Activated T-helper 17 cell treated with anti-CD3 and anti-CD28 coated beads, Interleukin-2, amount 50 U/mL, for 72 hours (primary cell): ENCODE results near the gene PRAMEF7. TPM values are rescaled to one million over a fixed set of nuclear protein-coding genes. Genes with fewer than 3 reads are reported as not detected.
"Not testable (repeated sequence)": the region's sequence is repeated elsewhere in the genome, so short reads cannot be mapped to it uniquely, and the experiment has no call there.

Experiments
- ATAC-seq: fragments of 150-1000 bp; cut with Tn5 transposase; replicated peaks from 2 replicates; pipeline ENCODE4 v1.10.0; 2021; ENCODE audit warnings: mild to moderate bottlenecking, moderate library complexity
- H3K27ac Mint-ChIP-seq: one replicate; pipeline ENCODE4 v1.8.0; 2022; ENCODE audit warnings: mixed read lengths
- H3K27me3 Mint-ChIP-seq: one replicate; pipeline ENCODE4 v1.8.0; 2022; ENCODE audit warnings: mixed read lengths
- H3K36me3 Mint-ChIP-seq: one replicate; pipeline ENCODE4 v1.8.0; 2022; ENCODE audit warnings: low read depth, mild to moderate bottlenecking, mixed read lengths
- H3K4me1 Mint-ChIP-seq: one replicate; pipeline ENCODE4 v1.8.0; 2022; ENCODE audit warnings: mixed read lengths
- H3K4me3 Mint-ChIP-seq: one replicate; pipeline ENCODE4 v1.8.0; 2022; ENCODE audit warnings: mild to moderate bottlenecking, mixed read lengths
- H3K9me3 Mint-ChIP-seq: one replicate; pipeline ENCODE4 v1.8.0; 2022; ENCODE audit warnings: mixed read lengths
- total RNA-seq, 2 donors: library from RNA; stranded (reverse); gene quantifications; one replicate each; pipeline ENCODE4 v1.2.3, GENCODE V29; 2022

PRAMEF7 gene
- not detected for total RNA-seq

DNA sequence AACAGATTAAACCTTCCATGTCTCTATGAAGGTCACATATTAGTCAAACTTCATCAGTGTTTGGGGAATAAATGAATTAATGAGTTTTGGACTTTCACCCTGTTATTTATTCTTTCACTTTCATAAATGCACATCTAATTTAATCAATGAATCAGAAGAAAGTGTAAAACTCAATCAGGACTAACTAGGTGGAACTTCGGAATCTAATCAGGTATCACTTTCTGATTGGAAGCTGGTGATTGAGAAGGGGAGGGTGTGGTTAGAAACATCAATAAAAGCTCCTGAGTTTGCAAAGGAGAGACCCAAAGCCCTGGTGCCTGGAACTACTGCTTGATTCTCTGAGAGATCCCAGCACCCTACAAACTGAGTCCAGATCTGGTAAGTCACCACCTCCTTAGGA is at the start of gene PRAMEF7:
PRAMEF7 (plus strand) TSS at position 301 of the 400 bp plus-strand sequence. CDS start 1,083 bp downstream, outside the sequence.
- ATAC-seq, H3K4me1 Mint-ChIP-seq, H3K27me3 Mint-ChIP-seq, H3K4me3 Mint-ChIP-seq, H3K9me3 Mint-ChIP-seq, H3K36me3 Mint-ChIP-seq, H3K27ac Mint-ChIP-seq: not testable (repeated sequence)

DNA sequence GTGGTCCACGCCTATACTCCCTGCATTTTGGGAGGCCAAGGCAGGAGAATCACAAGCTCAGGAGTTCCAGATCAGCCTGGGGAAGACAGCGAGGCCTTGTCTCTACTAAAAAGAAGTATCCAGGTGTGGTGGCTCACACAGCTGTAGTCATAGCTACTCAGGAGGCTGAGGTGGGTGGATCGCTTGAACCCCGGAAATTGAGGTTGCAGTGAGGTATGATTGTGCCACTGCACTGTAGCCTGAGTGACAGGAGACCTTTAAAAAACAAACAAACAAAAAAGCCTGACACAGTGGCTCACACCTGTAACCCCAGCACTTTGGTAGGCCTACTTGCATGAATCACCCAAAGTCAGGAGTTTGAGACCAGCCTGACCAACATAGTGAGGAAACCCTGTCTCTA is 38.0 kb upstream of the PRAMEF7 start:
- not testable (repeated sequence) for H3K9me3 Mint-ChIP-seq, H3K27me3 Mint-ChIP-seq, H3K27ac Mint-ChIP-seq, H3K4me1 Mint-ChIP-seq, H3K4me3 Mint-ChIP-seq, H3K36me3 Mint-ChIP-seq, ATAC-seq

DNA sequence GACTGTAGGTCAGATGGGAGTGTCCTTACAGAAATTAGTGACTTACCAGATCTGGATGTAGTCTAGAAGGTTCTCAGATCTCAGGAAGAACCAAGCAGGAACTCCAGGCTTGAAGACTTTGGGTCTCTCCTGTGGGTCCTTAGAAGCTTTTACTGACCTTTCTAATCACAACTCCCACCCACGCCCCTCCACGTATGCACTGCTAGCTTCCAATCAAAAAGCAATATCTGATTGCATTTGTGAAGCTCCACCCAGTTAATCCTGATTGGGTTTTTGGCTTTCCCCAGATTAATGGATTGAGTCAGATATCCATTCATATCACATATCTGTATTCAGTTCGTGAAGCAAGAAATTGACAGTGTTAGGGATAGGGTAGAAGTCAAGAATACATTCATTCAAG is 30.3 kb upstream of the PRAMEF7 start, which contains the start of gene PRAMEF4:
PRAMEF4 (minus strand) TSS at position 101 of the 400 bp plus-strand sequence. CDS start 2,807 bp downstream, outside the sequence.
- H3K36me3 Mint-ChIP-seq, ATAC-seq, H3K9me3 Mint-ChIP-seq, H3K4me3 Mint-ChIP-seq, H3K4me1 Mint-ChIP-seq, H3K27ac Mint-ChIP-seq, H3K27me3 Mint-ChIP-seq: not testable (repeated sequence)

DNA sequence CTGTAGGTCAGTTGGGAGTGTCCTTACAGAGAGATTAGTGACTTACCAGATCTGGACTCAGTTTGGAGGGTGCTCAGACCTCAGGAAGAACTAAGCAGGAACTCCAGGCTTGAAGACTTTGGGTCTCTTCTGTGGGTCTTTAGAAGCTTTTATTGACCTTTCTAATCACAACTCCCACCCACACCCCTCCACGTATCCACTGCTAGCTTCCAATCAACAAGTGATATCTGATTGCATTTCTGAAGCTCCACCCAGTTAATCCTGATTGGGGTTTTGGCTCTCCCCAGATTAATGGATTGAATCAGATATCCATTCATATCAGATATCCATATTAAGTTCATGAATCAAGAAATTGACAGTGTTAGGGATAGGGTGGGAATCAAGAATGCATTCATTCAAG is 18.2 kb upstream of the PRAMEF7 start, which contains the start of gene PRAMEF10:
PRAMEF10 (minus strand) TSS at position 101 of the 400 bp plus-strand sequence. CDS start 2,423 bp downstream, outside the sequence.
- not testable (repeated sequence) for H3K36me3 Mint-ChIP-seq, H3K27ac Mint-ChIP-seq, H3K4me1 Mint-ChIP-seq, ATAC-seq, H3K9me3 Mint-ChIP-seq, H3K4me3 Mint-ChIP-seq, H3K27me3 Mint-ChIP-seq

DNA sequence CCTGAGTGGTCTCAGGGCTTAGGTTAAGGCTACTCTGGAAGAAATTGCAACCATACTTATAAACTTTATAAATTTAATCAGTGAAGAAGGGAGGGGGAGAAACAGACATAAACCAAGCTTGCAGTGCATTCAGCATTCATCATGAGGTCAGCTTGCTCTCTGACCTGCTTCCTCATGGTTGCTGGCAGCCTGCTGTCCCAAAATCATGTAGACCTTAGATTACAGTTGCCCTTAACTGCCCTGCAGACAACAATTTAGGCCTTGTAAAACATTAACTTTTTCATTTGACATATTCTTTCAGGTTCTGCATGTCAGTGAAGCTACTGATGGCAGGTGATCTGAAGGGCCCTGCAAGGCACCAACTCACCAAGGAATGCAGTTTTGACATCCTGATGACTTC is 17.2 kb upstream of the PRAMEF7 start:
- not testable (repeated sequence) for H3K4me1 Mint-ChIP-seq, H3K9me3 Mint-ChIP-seq, ATAC-seq, H3K4me3 Mint-ChIP-seq, H3K27ac Mint-ChIP-seq, H3K27me3 Mint-ChIP-seq, H3K36me3 Mint-ChIP-seq

DNA sequence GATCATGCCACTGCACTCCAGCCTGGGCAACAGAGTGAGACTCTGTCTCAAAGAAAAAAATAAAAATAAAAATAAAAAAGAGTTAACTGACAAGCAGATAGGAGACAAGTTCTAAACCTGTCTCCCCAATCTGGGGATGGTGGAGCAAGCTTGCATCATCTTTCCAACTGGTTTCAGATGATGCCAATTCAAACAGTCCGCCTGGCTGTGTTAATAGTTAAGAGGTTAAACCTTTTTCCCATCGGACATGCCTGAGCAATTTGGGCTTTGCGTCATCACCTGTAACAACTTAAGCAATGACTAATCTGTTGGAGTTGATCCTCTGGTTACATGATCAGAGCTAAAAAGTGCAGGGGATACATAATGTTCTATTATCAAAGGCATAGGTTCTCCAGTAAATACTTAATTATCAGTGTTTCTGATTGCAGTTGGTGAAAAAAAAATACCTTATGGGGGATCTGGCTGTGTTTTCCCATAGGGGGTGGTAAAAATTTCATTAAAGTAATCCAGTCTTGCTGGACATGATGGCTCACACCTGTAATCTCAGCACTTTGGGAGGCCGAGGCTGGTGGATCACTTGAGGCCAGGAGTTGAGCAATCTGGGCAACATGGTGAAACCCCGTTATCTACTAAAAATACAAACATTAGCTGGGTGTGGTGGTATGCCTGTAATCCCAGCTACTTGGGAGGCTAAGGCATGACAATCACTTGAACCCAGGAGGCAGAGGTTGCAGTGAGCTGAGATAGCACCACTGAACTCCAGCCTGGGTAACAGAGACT is 12.4 kb upstream of the PRAMEF7 start:
- not testable (repeated sequence) for H3K9me3 Mint-ChIP-seq, H3K4me3 Mint-ChIP-seq, ATAC-seq, H3K36me3 Mint-ChIP-seq, H3K4me1 Mint-ChIP-seq, H3K27me3 Mint-ChIP-seq, H3K27ac Mint-ChIP-seq

DNA sequence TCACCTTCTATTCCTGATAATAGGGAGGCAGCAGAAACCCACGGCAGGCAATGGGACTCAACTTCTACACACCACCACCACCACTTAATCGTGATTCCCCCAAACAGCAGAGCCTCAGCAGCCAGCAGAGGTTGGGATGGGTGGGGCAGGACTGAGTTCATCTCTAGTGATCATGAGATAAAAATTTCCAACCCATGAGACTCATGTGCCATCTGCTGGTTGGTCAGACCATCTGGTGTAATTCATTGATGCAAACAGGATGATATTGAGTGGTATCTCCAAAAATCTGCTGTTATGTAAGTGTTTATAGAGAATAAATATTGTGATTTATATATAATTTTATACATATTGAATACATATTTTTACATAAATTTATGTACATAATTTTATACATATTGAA is 5.3 kb downstream of the PRAMEF7 start:
- H3K36me3 Mint-ChIP-seq, H3K4me1 Mint-ChIP-seq, H3K4me3 Mint-ChIP-seq, H3K27ac Mint-ChIP-seq, H3K27me3 Mint-ChIP-seq, H3K9me3 Mint-ChIP-seq, ATAC-seq: not testable (repeated sequence)

DNA sequence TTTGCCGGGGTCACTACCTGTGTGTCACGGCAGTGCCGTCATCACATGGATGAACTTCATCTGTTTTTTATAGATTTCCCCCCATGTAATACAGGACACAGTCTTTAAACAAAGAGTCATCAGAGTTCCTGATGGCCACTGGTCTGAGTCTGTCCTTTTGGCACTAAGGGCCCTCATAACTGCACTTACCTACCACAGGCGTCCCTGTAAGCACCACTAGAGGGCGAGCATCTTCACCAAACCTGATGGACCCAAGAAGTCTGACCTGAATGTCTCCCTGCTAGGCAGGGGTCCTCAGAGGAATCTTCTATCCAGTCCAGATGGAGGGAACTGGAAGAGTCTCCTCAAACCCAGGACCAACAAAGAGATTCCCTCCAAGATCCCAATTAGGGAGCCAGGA is 8.0 kb downstream of the PRAMEF7 start:
- ATAC-seq, H3K27ac Mint-ChIP-seq, H3K36me3 Mint-ChIP-seq, H3K4me3 Mint-ChIP-seq, H3K4me1 Mint-ChIP-seq, H3K9me3 Mint-ChIP-seq, H3K27me3 Mint-ChIP-seq: not testable (repeated sequence)

DNA sequence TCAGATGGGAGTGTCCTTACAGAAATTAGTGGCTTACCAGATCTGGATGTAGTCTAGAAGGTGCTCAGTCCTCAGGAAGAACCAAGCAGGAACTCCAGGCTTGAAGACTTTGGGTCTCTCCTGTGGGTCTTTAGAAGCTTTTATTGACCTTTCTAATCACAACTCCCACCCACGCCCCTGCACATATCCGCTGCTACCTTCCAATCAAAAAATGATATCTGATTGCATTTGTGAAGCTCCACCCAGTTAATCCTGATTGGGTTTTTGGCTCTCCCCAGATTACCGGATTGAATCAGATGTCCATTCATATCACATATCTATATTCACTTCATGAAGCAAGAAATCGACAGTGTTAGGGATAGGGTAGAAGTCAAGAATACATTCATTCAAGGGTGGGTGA is 31.1 kb downstream of the PRAMEF7 start, which contains the start of gene PRAMEF6:
PRAMEF6 (minus strand) TSS at position 101 of the 400 bp plus-strand sequence. CDS start 5,062 bp downstream, outside the sequence.
- not testable (repeated sequence) for H3K4me3 Mint-ChIP-seq, H3K27ac Mint-ChIP-seq, H3K9me3 Mint-ChIP-seq, H3K27me3 Mint-ChIP-seq, H3K4me1 Mint-ChIP-seq, ATAC-seq, H3K36me3 Mint-ChIP-seq

Other genes with a start within 250 kb of the PRAMEF7 start
- gene AADACL3, start 200.5 kb upstream of the PRAMEF7 start, total RNA-seq = not detected
- not detected for gene CFAP107, start 170.4 kb upstream of the PRAMEF7 start, total RNA-seq
- not detected for gene PRAMEF12, start 142.9 kb upstream of the PRAMEF7 start, total RNA-seq
- not detected for gene PRAMEF1, start 125.2 kb upstream of the PRAMEF7 start, total RNA-seq
- not detected for gene PRAMEF11, start 85.2 kb upstream of the PRAMEF7 start, total RNA-seq
- not detected for gene HNRNPCL1, start 67.9 kb upstream of the PRAMEF7 start, total RNA-seq
- not detected for gene PRAMEF2, start 59.5 kb upstream of the PRAMEF7 start, total RNA-seq
- not detected for gene PRAMEF4, start 30.4 kb upstream of the PRAMEF7 start, total RNA-seq
- gene PRAMEF10, start 18.3 kb upstream of the PRAMEF7 start, total RNA-seq = not detected
- not detected for gene PRAMEF6, start 31.0 kb downstream of the PRAMEF7 start, total RNA-seq
- not detected for gene PRAMEF27, start 140.0 kb downstream of the PRAMEF7 start, total RNA-seq
- not detected for gene HNRNPCL3, start 144.2 kb downstream of the PRAMEF7 start, total RNA-seq
- gene PRAMEF25, start 154.2 kb downstream of the PRAMEF7 start, total RNA-seq = not detected
- gene HNRNPCL2, start 200.2 kb downstream of the PRAMEF7 start, total RNA-seq = not detected
- not detected for gene PRAMEF26, start 239.4 kb downstream of the PRAMEF7 start, total RNA-seq
- gene HNRNPCL4, start 249.0 kb downstream of the PRAMEF7 start, total RNA-seq = not detected